Measurements from ENCODE around the gene VPS45. TPM values are rescaled to one million over a fixed set of nuclear protein-coding genes. Genes with fewer than 3 reads are reported as not detected.
A peak's percentile ranks its signal among the peaks of the same experiment; 100 is the strongest.
"Not testable (repeated sequence)": the region's sequence is repeated elsewhere in the genome, so short reads cannot be mapped to it uniquely, and the experiment has no call there.

The VPS45 gene
- total RNA-seq, 1 donor from 2014 or later: 51.6 TPM

- no peak for DNase-seq
Observed at GRCh38 chr1:150134537-150134936, 67.0 kb downstream of the VPS45 start.

DNA sequence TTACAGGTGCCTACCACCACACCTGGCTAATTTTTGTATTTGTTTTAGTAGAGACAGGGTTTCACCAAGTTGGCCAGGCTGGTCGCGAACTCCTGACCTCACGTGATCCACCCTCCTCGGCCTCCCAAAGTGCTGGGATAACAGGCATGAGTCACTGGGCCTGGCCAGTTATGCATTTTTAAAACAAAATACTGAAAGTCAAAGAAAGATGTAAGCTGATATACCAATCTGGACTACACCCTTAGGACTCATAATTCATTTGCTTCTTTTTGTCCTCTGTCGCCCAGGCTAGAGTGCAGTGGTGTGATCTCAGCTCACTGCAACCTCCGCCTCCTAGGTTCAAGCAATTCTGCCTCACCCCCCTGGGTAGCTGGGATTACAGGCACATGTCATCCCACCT, 67.8 kb downstream of the VPS45 start:
- DNase-seq: not testable (repeated sequence)

DNA sequence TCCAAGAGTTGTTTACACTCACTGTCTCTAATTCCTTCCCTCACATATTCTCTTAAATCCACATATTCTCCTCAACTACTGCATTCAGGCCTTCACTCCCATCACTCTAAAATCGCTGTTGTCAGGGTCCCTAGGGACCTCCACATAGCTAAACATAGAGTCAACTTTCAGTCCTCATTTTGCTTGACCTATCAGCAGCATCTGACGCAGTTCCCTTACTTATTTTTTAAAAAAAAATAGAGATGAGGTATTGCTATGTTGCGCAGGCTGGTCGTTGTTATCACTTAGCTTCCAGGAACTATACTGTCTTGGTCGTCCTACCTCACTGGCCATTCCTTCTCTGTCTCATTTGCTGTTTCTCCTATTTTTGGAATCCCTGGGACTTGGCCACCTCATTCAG, 70.5 kb downstream of the VPS45 start:
- DNase-seq: no peak

GRCh38 chr1:150141452-150141851, 73.9 kb downstream of the VPS45 start:
- no peak for DNase-seq

DNA sequence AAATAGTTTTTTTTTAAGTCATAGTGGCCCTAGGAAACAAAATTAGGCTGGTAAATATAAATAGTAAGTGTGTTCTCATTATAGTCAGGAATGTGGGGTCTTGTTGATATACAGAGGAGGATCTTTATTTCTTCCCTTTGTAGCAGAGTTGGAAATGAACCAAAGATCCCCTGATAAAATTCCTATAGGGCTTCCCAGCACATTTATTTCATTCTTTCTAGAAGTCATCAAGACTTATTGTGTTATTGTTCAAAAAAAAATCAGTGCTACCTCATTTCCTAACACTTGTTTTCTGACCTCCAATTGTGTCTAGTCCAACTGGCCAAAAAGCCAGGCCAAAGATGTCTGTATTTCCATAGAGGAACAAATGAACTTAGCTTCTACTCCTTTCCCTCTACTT, 74.5 kb downstream of the VPS45 start:
- DNase-seq: no peak

- no peak for DNase-seq
Observed at GRCh38 chr1:150144606-150145005, 77.0 kb downstream of the VPS45 start.

GRCh38 chr1:150146016-150146415, 78.4 kb downstream of the VPS45 start:
- DNase-seq: not testable (repeated sequence)

DNA sequence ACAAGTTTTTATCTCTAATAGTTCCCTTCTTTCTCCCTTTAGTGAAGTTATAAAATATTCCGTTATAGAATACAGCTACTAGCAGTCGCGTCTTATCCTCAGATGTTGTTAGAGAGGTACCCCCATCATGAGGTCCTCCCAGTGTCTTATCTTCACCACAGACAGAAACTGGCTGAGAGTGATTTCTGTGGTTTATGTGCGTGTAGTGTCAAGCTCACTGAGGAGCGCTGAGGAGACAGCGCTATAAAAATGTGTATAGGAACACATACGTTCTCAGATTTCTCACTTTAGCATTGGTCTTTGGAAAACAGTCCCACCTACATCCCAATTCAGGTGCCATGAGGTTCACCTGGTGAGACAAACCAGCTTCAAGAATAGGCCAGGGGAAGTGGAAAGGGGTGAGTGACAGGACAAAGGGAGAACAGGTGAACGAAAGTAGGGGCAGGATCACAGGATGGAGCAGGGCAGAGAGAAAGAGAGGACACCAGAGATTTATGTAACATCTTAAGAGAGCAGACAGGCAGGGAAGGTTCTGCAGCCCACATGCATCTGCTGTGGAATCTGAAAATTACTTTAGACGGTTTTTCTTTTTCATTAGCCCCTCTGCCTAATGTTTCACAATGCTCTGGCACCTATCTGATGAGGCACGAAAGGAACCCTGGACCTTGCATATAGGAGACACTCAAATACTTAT, 79.4 kb downstream of the VPS45 start:
- DNase-seq: peak; percentile 37

DNA sequence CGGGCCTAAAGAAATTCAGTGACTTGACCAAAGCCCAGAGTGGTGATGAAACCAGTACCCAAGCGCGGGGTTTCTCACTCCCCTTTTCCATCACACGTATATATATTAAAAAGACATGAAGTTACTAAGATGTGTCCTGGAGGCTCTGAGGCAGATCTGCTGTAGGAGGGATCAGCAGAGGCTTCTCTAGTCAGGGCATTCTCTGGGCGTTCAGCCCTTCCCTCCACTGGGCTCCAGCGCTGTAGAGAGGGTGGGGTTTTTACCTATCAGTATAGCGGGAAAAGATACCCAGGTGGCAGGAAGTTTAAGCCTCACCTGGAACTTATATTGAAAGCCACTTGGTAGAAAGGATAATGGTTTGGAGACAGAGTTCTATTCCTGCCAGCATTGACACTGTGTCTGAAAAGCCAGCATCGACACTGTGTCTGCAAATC, 81.3 kb downstream of the VPS45 start:
- DNase-seq: peak; percentile 29

DNA sequence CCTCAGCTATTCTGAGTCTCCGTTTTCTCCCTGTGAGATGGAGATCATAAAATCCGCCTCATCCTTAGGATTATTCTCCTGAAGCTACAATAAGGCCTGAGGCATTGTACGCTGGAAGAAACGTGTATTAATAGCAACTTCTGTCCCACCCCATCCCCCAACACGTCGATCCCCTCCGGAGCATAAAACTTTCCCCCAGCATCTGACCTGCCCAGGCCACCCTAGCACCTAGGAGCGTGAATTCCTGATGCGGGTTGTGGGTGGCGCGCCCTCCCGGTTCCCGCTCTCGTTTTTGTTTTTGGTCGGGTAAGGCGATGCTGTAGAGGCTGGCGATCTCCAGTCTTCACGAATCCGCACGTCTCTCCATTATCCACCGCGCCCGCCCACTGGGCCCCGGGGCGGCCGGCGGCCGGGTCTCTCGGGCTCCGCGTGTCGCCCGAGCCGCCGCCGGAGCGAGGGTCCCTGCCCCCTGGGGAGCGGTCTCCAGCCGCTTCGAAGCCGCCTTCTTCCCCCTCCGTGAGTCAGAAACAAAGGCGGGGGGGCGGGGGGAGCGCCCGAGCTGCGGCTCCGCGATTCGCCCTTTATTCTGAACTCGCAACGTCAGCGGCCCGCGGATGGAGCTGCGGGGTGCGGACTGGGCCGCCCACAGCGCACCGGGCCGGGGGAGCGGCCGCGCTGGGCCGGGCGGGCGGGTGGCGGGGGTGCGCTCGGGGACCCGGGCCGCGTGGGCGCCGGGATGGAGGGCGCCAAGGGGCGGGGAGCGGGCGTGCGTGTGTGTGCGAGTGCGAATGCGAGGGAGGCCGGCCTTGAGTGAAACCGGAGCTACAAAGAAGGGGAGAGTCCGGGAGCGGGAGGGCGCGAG, 81.9 kb downstream of the VPS45 start, which contains the start of gene PLEKHO1:
Gene PLEKHO1, plus strand, starts transcription at position 646 of the 862 bp plus-strand sequence. CDS start 342 bp downstream, outside the sequence.
- DNase-seq: peak; percentile 91

DNA sequence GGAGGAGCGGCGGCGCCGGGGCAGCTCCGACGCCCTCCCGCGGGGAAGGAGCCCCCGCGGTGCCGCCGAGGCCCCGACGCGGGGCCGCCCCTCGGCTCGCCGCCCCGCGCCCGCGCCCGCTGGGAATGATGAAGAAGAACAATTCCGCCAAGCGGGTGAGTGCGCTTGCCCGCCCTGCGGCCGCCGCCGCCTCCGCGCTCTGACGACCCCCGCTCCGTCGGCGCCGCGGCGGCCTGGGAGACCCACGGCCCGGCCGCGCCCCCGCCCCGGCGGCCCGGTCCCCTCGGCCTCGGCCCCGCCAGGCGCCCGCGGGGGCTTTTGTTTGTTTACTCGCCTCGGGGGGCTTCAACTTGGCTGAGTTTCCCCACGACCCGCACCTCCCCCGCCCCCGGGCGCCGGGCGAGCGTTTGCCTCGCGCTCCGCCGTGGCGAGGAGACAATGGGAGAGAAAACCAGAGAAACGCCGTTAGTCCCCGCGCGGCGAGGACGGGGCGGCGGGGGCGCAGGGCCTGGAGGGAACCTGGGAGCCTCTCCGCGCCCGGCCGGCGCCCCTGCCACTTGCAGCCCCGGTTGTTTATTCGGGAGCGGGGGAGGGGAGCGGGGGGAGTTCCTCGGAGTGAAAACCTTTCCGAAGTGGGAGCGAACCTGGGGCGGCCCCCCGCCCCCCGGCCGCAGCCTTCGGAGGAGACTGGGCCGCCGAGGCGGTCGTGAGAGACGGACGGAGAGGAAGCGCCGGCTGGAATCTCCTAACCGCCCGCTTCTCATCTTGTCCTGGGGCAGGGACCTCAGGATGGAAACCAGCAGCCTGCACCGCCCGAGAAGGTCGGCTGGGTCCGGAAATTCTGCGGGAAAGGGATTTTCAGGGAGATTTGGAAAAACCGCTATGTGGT, 82.8 kb downstream of the VPS45 start:
- peak; percentile 54 for DNase-seq

GRCh38 chr1:150151291-150152181, 84.0 kb downstream of the VPS45 start:
- DNase-seq: no peak

DNA sequence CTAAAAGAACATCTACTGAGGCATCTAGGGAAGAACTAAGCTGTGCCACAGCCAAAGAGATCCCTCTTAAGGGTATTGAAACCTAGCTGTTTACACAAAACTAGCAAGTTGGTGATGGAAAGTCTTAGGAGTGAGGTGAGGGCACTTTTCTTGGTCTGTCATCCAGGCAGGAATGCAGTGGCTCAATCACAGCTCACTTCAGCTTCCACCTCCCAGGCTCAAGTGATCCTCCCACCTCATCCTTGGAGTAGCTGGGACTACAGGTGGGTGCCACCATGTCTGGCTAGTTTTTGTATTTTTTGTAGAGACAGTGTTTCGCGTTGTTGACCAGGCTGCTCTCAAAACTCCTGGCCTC, 84.6 kb downstream of the VPS45 start:
- no peak for DNase-seq

DNA sequence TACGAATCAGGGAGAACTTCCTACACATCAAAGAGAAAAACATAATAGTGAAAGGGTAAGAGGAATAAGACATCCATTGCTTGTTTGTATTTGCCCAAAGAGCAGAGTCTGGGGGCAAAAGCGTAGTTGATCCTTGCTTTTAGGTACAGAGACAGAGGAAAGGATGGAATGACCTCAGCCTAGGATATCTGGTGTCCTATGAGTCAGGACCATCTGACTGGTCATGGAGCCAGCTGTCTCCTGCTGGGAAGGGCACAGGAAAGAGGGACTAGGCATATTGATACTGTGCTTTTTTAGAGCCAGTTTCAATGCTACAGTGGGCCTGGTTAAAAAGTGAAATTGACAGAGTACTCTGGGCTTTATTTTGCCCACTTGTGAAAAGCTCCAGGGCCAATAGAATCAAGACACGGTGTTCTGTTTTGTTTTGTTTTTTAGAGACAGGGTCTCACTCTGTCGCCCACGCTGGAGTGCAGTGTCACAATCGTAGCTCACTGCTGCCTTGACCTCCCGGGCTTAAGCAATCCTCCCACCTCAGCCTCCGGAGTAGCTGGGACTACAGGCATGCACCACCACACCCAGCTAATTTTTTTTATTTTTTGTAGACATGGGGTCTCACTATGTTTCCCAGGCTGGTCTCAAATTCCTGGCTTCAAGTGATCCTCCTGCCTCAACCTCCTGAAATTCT, 85.3 kb downstream of the VPS45 start:
- peak; percentile 27 for DNase-seq

DNA sequence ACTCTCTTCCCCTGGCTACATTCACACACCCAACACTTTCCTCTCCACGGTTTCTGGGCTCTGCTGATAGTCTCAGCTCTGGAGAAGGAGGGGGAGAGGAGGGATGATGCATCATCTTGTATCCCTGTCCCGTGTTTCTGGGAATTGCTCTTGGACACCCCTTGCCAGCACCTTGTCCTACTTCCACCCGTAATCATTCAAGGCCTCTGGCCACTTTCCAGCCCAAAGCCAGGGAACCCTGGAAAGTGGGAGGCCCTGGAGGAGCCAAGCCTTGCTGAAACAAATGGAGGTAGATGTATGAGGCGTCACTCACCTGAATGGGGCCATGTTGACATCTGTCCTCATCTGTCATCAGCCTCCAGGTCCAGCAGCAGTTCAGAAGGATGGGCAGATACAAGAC, 86.6 kb downstream of the VPS45 start:
- no peak for DNase-seq

DNA sequence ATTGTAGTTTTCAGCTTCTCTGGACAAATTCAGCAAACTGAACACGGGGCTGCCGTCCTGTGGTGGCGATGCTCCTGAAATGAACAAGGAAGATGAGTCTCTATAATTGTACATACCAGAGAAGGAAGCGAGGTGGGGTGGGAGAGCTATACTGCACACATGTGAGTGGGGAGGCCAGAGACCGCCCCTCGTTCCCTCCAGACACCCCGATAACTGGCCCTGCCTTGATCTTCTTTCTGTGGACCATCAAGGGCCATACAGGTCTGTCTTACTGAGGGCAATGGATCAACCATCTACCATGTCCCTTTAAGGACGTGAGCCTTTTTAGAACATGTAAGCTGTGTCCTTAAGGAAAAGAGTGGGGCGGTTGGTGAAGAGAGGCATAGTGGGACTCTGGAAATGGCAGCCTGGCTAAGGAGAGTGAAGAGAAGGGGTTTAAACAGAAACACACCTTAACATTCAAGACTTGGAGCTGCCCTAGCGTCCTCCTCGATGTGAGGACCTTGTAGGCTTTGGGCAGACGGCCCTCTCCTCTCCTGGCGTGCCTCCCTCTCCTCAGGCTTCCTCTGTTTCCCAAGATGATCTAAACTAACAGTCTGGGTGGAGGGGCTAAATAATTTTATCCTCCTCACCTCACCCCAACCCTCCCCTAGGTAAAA, 88.0 kb downstream of the VPS45 start:
- no peak for DNase-seq

DNA sequence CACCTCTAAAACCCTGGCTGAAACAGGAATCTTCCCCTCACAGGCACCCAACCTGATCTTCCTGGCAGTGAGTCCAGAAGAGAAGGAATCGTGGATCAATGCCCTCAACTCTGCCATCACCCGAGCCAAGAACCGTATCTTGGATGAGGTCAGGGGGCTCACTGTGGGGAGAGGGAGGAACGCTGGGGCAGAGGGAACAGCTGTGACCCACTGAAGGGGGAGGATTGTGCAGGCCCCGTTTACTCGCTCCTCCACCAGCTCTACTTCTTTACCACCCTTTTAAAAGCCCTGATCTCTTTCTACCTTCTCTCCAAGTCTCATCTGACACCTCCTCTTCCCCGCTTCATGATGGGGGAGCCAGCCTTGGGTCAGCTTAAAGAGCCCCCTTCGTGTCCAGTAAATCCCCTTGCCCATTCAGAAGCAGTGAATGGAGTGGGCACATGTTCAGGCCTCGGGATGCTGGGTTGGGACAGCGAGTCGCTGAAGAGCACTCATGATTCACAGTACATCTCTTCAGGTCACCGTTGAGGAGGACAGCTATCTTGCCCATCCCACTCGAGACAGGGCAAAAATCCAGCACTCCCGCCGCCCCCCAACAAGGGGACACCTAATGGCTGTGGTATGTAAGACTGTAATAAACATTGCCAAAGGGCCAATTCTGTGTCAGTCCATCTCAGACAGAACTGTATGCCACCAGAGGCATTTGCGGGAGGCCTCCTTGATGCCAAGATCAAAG, 89.5 kb downstream of the VPS45 start:
- no peak for DNase-seq

DNA sequence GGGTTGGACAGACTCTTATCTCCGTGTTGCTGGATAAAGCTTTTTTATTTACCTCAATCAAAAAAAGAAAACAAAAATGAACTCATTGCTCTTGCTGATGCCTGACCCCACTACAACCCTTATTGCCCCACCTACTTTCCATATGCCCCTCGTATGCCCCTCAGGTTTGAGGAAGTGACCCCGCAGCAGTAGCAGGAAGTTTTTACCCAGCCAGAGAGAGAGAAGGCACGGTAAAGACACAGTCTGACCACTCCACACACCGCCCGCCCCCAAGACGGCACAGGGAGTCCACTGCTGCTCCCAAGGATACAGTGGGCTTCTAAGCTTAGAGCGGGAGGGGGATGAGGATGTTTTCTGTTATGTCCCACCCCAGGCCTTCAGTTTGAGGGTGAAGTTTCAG, 92.0 kb downstream of the VPS45 start:
- no peak for DNase-seq

DNA sequence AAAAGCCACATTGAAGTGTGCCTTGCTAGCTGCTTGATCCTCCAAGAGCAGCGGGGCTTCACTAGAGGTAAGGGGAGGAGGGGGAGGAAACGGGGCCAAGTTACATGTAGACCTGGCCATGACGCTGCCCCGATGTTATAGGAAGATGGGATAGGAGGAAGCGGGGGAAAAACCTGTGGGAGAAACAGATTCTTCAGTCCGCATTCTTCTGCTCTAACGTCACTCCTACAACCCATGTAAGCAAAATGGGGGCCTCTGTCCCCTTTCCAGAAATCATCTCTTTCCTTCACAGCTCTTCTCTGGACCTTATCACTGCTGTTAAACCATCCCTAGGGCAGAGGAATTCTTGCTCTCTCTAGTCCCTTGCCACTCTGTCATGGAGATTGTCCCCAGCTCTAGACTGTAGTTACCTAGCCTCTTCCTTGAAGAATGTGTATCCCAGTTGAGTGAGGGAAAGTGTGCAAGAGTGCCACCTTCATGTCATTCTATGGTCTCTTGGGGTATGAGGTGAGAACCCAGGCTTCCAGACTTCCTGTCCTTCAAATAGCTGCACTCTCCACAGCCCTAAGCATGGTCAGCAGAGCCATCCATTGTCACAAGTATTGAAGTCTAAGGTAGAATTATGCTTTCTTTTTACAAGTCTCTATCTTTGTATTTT, 93.5 kb downstream of the VPS45 start:
- DNase-seq: peak; percentile 12

Measured in tongue (tissue), 2 donors.